ENCODE measurements around the gene RPS3.
"Not testable (repeated sequence)": the region's sequence is repeated elsewhere in the genome, so short reads cannot be mapped to it uniquely, and the experiment has no call there.

Gene RPS3

GRCh38 chr11:75380716-75381420 lies 18.4 kb upstream of the RPS3 start:
- no peak for DNase-seq

- DNase-seq: no peak
Measured at GRCh38 chr11:75383246-75383645, 16.1 kb upstream of the RPS3 start.

- peak; percentile 81 for DNase-seq
Measured at GRCh38 chr11:75384438-75385080, 14.8 kb upstream of the RPS3 start.

GRCh38 chr11:75386942-75387630 lies 12.2 kb upstream of the RPS3 start:
- no peak for DNase-seq

- DNase-seq: no peak
Measured at GRCh38 chr11:75387736-75388294, 11.5 kb upstream of the RPS3 start.

GRCh38 chr11:75388386-75389275 lies 10.7 kb upstream of the RPS3 start:
- peak; percentile 64 for DNase-seq

- no peak for DNase-seq
Measured at GRCh38 chr11:75389276-75389605, 10.1 kb upstream of the RPS3 start.

- DNase-seq: no peak
Measured at GRCh38 chr11:75389925-75390324, 9.4 kb upstream of the RPS3 start.

GRCh38 chr11:75394085-75394840 lies 5.1 kb upstream of the RPS3 start:
- DNase-seq: no peak

GRCh38 chr11:75398906-75399305 lies 412 bp upstream of the RPS3 start:
- DNase-seq: no peak

- DNase-seq: no peak
Measured at GRCh38 chr11:75400146-75400865, 988 bp downstream of the RPS3 start.

GRCh38 chr11:75402002-75402773 lies 2.9 kb downstream of the RPS3 start:
- DNase-seq: no peak

GRCh38 chr11:75403037-75403436 lies 3.7 kb downstream of the RPS3 start:
- no peak for DNase-seq

GRCh38 chr11:75403983-75404658 lies 4.8 kb downstream of the RPS3 start:
- DNase-seq: no peak

GRCh38 chr11:75406338-75406777 lies 7.0 kb downstream of the RPS3 start:
- no peak for DNase-seq

- DNase-seq: no peak
Measured at GRCh38 chr11:75408957-75409219, 9.6 kb downstream of the RPS3 start.

- not testable (repeated sequence) for DNase-seq
Measured at GRCh38 chr11:75409971-75410370, 10.7 kb downstream of the RPS3 start.

GRCh38 chr11:75413146-75413545 lies 13.8 kb downstream of the RPS3 start:
- DNase-seq: not testable (repeated sequence)

- DNase-seq: no peak
Measured at GRCh38 chr11:75413864-75414263, 14.5 kb downstream of the RPS3 start.
